Caco-2 (cell line): ENCODE data around the gene MISP. TPM values are rescaled to one million over a fixed set of nuclear protein-coding genes. Genes with fewer than 3 reads are reported as not detected.

Experiments used
- BruUV-seq: library from RNA; stranded (reverse); fragments of 400-500 nt; replicated peaks from 2 replicates; lab custom pipeline; 2021; lab: Mats Ljungman, UMichigan
- CTCF ChIA-PET: fragments of 300-600 bp; sonication (Branson Sonifier 250); formaldehyde crosslinking; loops from one replicate; lab custom pipeline; 2022; ENCODE audit warnings: antibody characterized with exemption; lab: Charles Lee
- POLR2A ChIA-PET: fragments of 300-600 bp; sonication (Branson Sonifier 250); formaldehyde crosslinking; loops from one replicate; lab custom pipeline; 2022; ENCODE audit warnings: antibody characterized with exemption; lab: Charles Lee
- DNase-seq, 2 experiments: peaks; one replicate each; pipeline versions ENCODE4 v3.0.0 to v3.0.0-alpha.2; 2020 to 2022
- H3K27me3 ChIP-seq: replicated peaks from 2 replicates; pipeline ENCODE4 v1.6.0; 2011; ENCODE audit warnings: low read length; ENCODE audit not compliant: control insufficient read depth, insufficient read depth
- H3K36me3 ChIP-seq: 2 replicates; pipeline ENCODE4 v1.5.1; 2011; ENCODE audit warnings: low read length; ENCODE audit not compliant: control insufficient read depth, insufficient read depth
- H3K4me1 ChIP-seq: fragments of 250-450 bp; sonication (Bioruptor Pico); 2 replicates; pipeline ENCODE4 v1.5.1; 2020; ENCODE audit warnings: mild to moderate bottlenecking
- H3K4me3 ChIP-seq: 2 replicates; pipeline ENCODE4 v1.5.1; 2011; ENCODE audit warnings: low read depth, mild to moderate bottlenecking, control low read depth, low read length
- H3K9me3 ChIP-seq: fragments of 250-450 bp; sonication (Bioruptor Pico); 2 replicates; pipeline ENCODE4 v1.5.1; 2020; ENCODE audit warnings: mild to moderate bottlenecking, moderate library complexity
- H3K27ac Mint-ChIP-seq: one replicate; pipeline ENCODE4 v1.8.0; 2022; ENCODE audit warnings: mixed read lengths; ENCODE audit not compliant: unreplicated experiment
- H3K27me3 Mint-ChIP-seq: one replicate; pipeline ENCODE4 v1.8.0; 2022; ENCODE audit warnings: mixed read lengths; ENCODE audit not compliant: insufficient read depth, unreplicated experiment
- H3K36me3 Mint-ChIP-seq: one replicate; pipeline ENCODE4 v1.8.0; 2022; ENCODE audit warnings: mild to moderate bottlenecking, mixed read lengths; ENCODE audit not compliant: insufficient read depth, unreplicated experiment
- H3K4me1 Mint-ChIP-seq: one replicate; pipeline ENCODE4 v1.8.0; 2022; ENCODE audit warnings: low read depth, mixed read lengths; ENCODE audit not compliant: unreplicated experiment
- H3K4me3 Mint-ChIP-seq: one replicate; pipeline ENCODE4 v1.8.0; 2022; ENCODE audit warnings: mild to moderate bottlenecking, moderate library complexity, mixed read lengths; ENCODE audit not compliant: unreplicated experiment
- H3K9me3 Mint-ChIP-seq: one replicate; pipeline ENCODE4 v1.8.0; 2022; ENCODE audit warnings: mixed read lengths; ENCODE audit not compliant: unreplicated experiment
- CTCF ChIP-seq, 2 experiments: fragments of 200-600 bp in 1 of 2; IDR thresholded peaks; 1 replicate in 1 of 2; 2 replicates in 1 of 2; pipeline versions ENCODE4 v1.5.1 to v1.8.0; 2011 to 2022; ENCODE audit warnings: antibody characterized with exemption in 1 of 2, control low read depth in 1 of 2, inconsistent platforms in 1 of 2, low read depth in 1 of 2, low read length in 1 of 2, mild to moderate bottlenecking in 1 of 2, moderate library complexity in 1 of 2; ENCODE audit not compliant: insufficient read depth in 1 of 2, severe bottlenecking in 1 of 2, unreplicated experiment in 1 of 2
- intact Hi-C: fragments of 100-400 bp; cut with micrococcal nuclease; formaldehyde crosslinking; loops from one replicate; pipeline ENCODE4 v1.10.0; 2022; ENCODE audit not compliant: unreplicated experiment
- total RNA-seq: library from RNA; stranded (reverse); gene quantifications from 2 replicates; pipeline ENCODE4 v1.2.3, GENCODE V29; 2022

MISP gene
- total RNA-seq, 1 experiment from 2014 or later, result 27.8 TPM

- POLR2A ChIA-PET, result no interaction called here
These were observed 52.9 kb downstream of the MISP start for GRCh38 chr19:803686-804418.

GRCh38 chr19:804419-805165 lies 53.7 kb downstream of the MISP start:
- Mint-ChIP-seq H3K27ac (no peak overlapping the region), H3K27me3 (no peaks in the 10 kb centered on the region), H3K4me1 (peaks cover 13% of the 10 kb centered on the region), H3K36me3 (peaks cover 97% of the 10 kb centered on the region), H3K4me3 (no peak overlapping the region), H3K9me3 (no peaks in the 10 kb centered on the region)
- H3K27me3 ChIP-seq, result no peaks in the 10 kb centered on the region
- peaks cover 16% of the 10 kb centered on the region for H3K36me3 ChIP-seq
- peaks cover 24% of the 10 kb centered on the region for H3K4me1 ChIP-seq
- no peak for DNase-seq
- no TSS peak for BruUV-seq
- H3K9me3 ChIP-seq, result no peaks in the 10 kb centered on the region
- CTCF ChIA-PET, result no interaction called here
- no peak overlapping the region for H3K4me3 ChIP-seq
- intact Hi-C loops, result no loop called here
- no peak for TF ChIP-seq CTCF (IDR thresholded peaks at IDR 0.05; ENCODE audit: insufficient read depth in 1 of 2, low read depth in 1 of 2, low read length in 1 of 2, severe bottlenecking in 1 of 2, unreplicated experiment in 1 of 2)
- POLR2A ChIA-PET, result no interaction called here

More at GRCh38 chr19:803686-804418, 52.9 kb downstream of the MISP start:
- Mint-ChIP-seq H3K9me3 (no peaks in the 10 kb centered on the region), H3K27me3 (no peaks in the 10 kb centered on the region), H3K27ac (no peak overlapping the region), H3K36me3 (peaks cover 97% of the 10 kb centered on the region), H3K4me3 (no peak overlapping the region), H3K4me1 (peaks cover 17% of the 10 kb centered on the region)
- no TSS peak for BruUV-seq
- no peak for DNase-seq
- H3K9me3 ChIP-seq, result no peaks in the 10 kb centered on the region
- H3K27me3 ChIP-seq, result no peaks in the 10 kb centered on the region
- peaks cover 32% of the 10 kb centered on the region for H3K4me1 ChIP-seq
- TF ChIP-seq CTCF (IDR thresholded peaks at IDR 0.05; ENCODE audit: insufficient read depth in 1 of 2, low read depth in 1 of 2, low read length in 1 of 2, severe bottlenecking in 1 of 2, unreplicated experiment in 1 of 2), result no peak
- H3K36me3 ChIP-seq, result peaks cover 20% of the 10 kb centered on the region
- CTCF ChIA-PET, result no interaction called here
- intact Hi-C loops, result no loop called here
- no peak overlapping the region for H3K4me3 ChIP-seq

GRCh38 chr19:805166-805551 lies 54.2 kb downstream of the MISP start:
- TF ChIP-seq CTCF (IDR thresholded peaks at IDR 0.05; ENCODE audit: insufficient read depth in 1 of 2, low read depth in 1 of 2, low read length in 1 of 2, severe bottlenecking in 1 of 2, unreplicated experiment in 1 of 2), result no peak
- Mint-ChIP-seq H3K27me3 (no peaks in the 10 kb centered on the region), H3K4me1 (peaks cover 7% of the 10 kb centered on the region), H3K27ac (no peak overlapping the region), H3K36me3 (peaks cover 97% of the 10 kb centered on the region), H3K4me3 (no peak overlapping the region), H3K9me3 (no peaks in the 10 kb centered on the region)
- intact Hi-C loops, result no loop called here
- CTCF ChIA-PET, result no interaction called here
- H3K36me3 ChIP-seq, result peaks cover 18% of the 10 kb centered on the region
- H3K27me3 ChIP-seq, result no peaks in the 10 kb centered on the region
- no TSS peak for BruUV-seq
- no peaks in the 10 kb centered on the region for H3K9me3 ChIP-seq
- peaks cover 18% of the 10 kb centered on the region for H3K4me1 ChIP-seq
- no peak for DNase-seq
- POLR2A ChIA-PET, result no interaction called here
- H3K4me3 ChIP-seq, result no peak overlapping the region
